K562 (cell line): ENCODE results near the gene PLP2. TPM values are rescaled to one million over a fixed set of nuclear protein-coding genes. Genes with fewer than 3 reads are reported as not detected.

ENCODE experiments used
- ATAC-seq: fragments of 200-7000 bp; cut with Tn5 transposase; 3 replicates; pipeline ENCODE4 v1.9.1; 2020; ENCODE audit warnings: moderate library complexity
- Bru-seq: library from RNA; stranded (reverse); fragments of 400-500 nt; gene quantifications from one replicate; lab custom pipeline; 2021; lab: Mats Ljungman, UMichigan
- BruChase-seq, 2 experiments: library from RNA; stranded (reverse); fragments of 400-500 nt; gene quantifications; one replicate each; lab custom pipeline; 2021; lab: Mats Ljungman, UMichigan
- BruUV-seq: library from RNA; stranded (reverse); fragments of 400-500 nt; replicated peaks from 2 replicates; lab custom pipeline; 2021; lab: Mats Ljungman, UMichigan
- CTCF ChIA-PET: fragments of 300-600 bp; formaldehyde crosslinking; extraction: SDS; loops from one replicate; lab custom pipeline; 2021; ENCODE audit warnings: low intra/inter-chr PET ratio; lab: Yijun Ruan, JAX
- POLR2A ChIA-PET: fragments of 300-600, 350-650 bp; sonication (Branson Sonifier 250); formaldehyde crosslinking; extraction: SDS; loops from one replicate; lab custom pipeline; 2021; ENCODE audit warnings: antibody characterized with exemption, inconsistent platforms; lab: Yijun Ruan, JAX
- DNase-seq, 4 experiments: peaks; one replicate each; pipeline versions ENCODE4 v3.0.0 to v3.0.0-alpha.2; 2011 to 2018; ENCODE audit warnings: low spot score in 3 of 4, mixed read lengths in 3 of 4; ENCODE audit errors: extremely low read depth in 1 of 4
- FAIRE-seq: peaks from 2 replicates; lab custom pipeline; 2011; peaks lifted over from hg19 to GRCh38; lab: Jason Lieb, UNC
- H2AFZ ChIP-seq: 2 replicates; pipeline ENCODE4 v1.6.0; 2011; ENCODE audit warnings: low read depth, low read length, control low read depth, inconsistent platforms
- H3K27ac ChIP-seq: fragments of 200-600 bp; 3 replicates; pipeline ENCODE4 v1.8.0; 2011; ENCODE audit warnings: low read depth, mild to moderate bottlenecking, control low read depth, inconsistent platforms, low read length, moderate library complexity, mixed read lengths; ENCODE audit errors: extremely low read depth
- H3K27me3 ChIP-seq, 2 experiments: fragments of 300-600 bp in 1 of 2; 2 replicates in 1 of 2; 3 replicates in 1 of 2; pipeline versions ENCODE4 v1.6.0 to v1.8.0; 2011; ENCODE audit warnings: inconsistent platforms in 2 of 2, low read length in 2 of 2, mild to moderate bottlenecking in 1 of 2, mixed read lengths in 1 of 2, moderate library complexity in 1 of 2; ENCODE audit not compliant: control insufficient read depth in 2 of 2, insufficient read depth in 2 of 2
- H3K36me3 ChIP-seq: fragments of 300-600 bp; 3 replicates; pipeline ENCODE4 v1.8.0; 2011; ENCODE audit warnings: mild to moderate bottlenecking, low read length, inconsistent platforms; ENCODE audit not compliant: control insufficient read depth, insufficient read depth
- H3K4me1 ChIP-seq, 2 experiments: fragments of 200-600 bp in 1 of 2; replicated peaks in 1 of 2; 2 replicates in 1 of 2; 3 replicates in 1 of 2; pipeline versions ENCODE4 v1.5.1 to v1.8.0; 2011; ENCODE audit warnings: inconsistent platforms in 2 of 2, low read length in 2 of 2, mild to moderate bottlenecking in 1 of 2, mixed read lengths in 1 of 2, moderate library complexity in 1 of 2; ENCODE audit not compliant: control insufficient read depth in 2 of 2, insufficient read depth in 2 of 2
- H3K4me2 ChIP-seq: 2 replicates; pipeline ENCODE4 v1.6.1; 2011; ENCODE audit warnings: low read length, control low read depth, inconsistent platforms, mixed read lengths; ENCODE audit not compliant: insufficient read depth
- H3K4me3 ChIP-seq: fragments of 200-600 bp; sonication (generic), shearing (Covaris generic); 2 replicates; pipeline ENCODE4 v1.5.1; 2016; ENCODE audit warnings: control low read depth, inconsistent platforms
- H3K79me2 ChIP-seq: fragments of 200-600 bp; 3 replicates; pipeline ENCODE4 v1.8.0; 2011; ENCODE audit warnings: low read length, inconsistent platforms; ENCODE audit not compliant: control insufficient read depth, insufficient read depth
- H3K9ac ChIP-seq, 2 experiments: 2 replicates each; pipeline versions ENCODE4 v1.6.0 to v1.6.1; 2011; ENCODE audit warnings: low read depth in 2 of 2, low read length in 2 of 2, control low read depth in 1 of 2, inconsistent platforms in 1 of 2, mild to moderate bottlenecking in 1 of 2, mixed read lengths in 1 of 2; ENCODE audit not compliant: insufficient read depth in 1 of 2
- H3K9me1 ChIP-seq: one replicate; pipeline ENCODE4 v1.6.0; 2011; ENCODE audit warnings: inconsistent platforms, mild to moderate bottlenecking, low read length, moderate library complexity; ENCODE audit not compliant: control insufficient read depth, insufficient read depth
- H3K9me3 ChIP-seq: replicated peaks from 2 replicates; pipeline ENCODE4 v1.5.1; 2011; ENCODE audit warnings: low read depth, low read length, inconsistent platforms; ENCODE audit not compliant: control insufficient read depth, insufficient read depth
- H4K20me1 ChIP-seq: replicated peaks from 2 replicates; pipeline ENCODE4 v1.6.1; 2011; ENCODE audit warnings: low read length, inconsistent platforms, mixed read lengths; ENCODE audit not compliant: control insufficient read depth, insufficient read depth
- CBFA2T3 ChIP-seq: fragments of 450-650 bp; IDR thresholded peaks from 2 replicates; pipeline ENCODE4 v1.6.1; 2017
- MYBL2 ChIP-seq, 2 experiments: fragments of 450-650 bp in 1 of 2; sonication (generic) in 1 of 2; formaldehyde crosslinking in 1 of 2; IDR thresholded peaks; 2 replicates each; pipeline versions ENCODE4 v1.6.1 to v1.8.1; 2017 to 2022; ENCODE audit warnings: borderline replicate concordance in 1 of 2, inconsistent platforms in 1 of 2, low read depth in 1 of 2, mild to moderate bottlenecking in 1 of 2, missing genetic modification reagents in 1 of 2, moderate library complexity in 1 of 2
- NEUROD1 ChIP-seq: fragments of 150-350 bp; IDR thresholded peaks from 2 replicates; pipeline ENCODE4 v1.6.1; 2014; ENCODE audit warnings: borderline replicate concordance, low read length, low read depth; ENCODE audit not compliant: partially characterized antibody
- NRF1 ChIP-seq, 2 experiments: fragments of 450-650 bp; IDR thresholded peaks in 1 of 2; conservative IDR thresholded peaks in 1 of 2; 2 replicates each; pipeline ENCODE4 v1.6.1; 2014; ENCODE audit warnings: mild to moderate bottlenecking in 2 of 2
- POLR2H ChIP-seq: IDR thresholded peaks from 2 replicates; pipeline ENCODE4 v1.6.1; 2016; ENCODE audit warnings: missing genetic modification characterization, low read depth, mild to moderate bottlenecking, control low read depth, missing compliant biosample characterization, moderate library complexity
- SAP30 ChIP-seq: fragments of 200-600 bp; sonication (generic); IDR thresholded peaks from 2 replicates; pipeline ENCODE4 v1.6.1; 2012; ENCODE audit warnings: borderline replicate concordance, low read depth, mild to moderate bottlenecking, moderate library complexity, low read length, control low read depth, inconsistent platforms; ENCODE audit not compliant: insufficient read depth, poor library complexity, severe bottlenecking
- ZNF431 ChIP-seq: sonication (generic); formaldehyde crosslinking; IDR thresholded peaks from 2 replicates; pipeline ENCODE4 v1.8.0; 2022; ENCODE audit warnings: mild to moderate bottlenecking, missing genetic modification reagents
- ZNF507 ChIP-seq: conservative IDR thresholded peaks from 2 replicates; pipeline ENCODE4 v1.6.1; 2017; ENCODE audit warnings: missing genetic modification characterization, missing compliant biosample characterization
- WGBS: fragments of 100-300 bp; shearing (Covaris generic); methylation state at CpG from one replicate; pipeline ENCODE4 v1.1.6; 2016; ENCODE audit warnings: low coverage, mixed read lengths; ENCODE audit not compliant: insufficient coverage; ENCODE audit errors: missing lambda C conversion rate; 5-methylcytosine and 5-hydroxymethylcytosine counted together
- in situ Hi-C: fragments of 300-500 bp; cut with MboI; formaldehyde crosslinking; loops from 4 replicates; pipeline ENCODE4 v1.15.0; 2018; ENCODE audit warnings: inconsistent platforms, mixed read lengths
- intact Hi-C: fragments of 100-400 bp; cut with micrococcal nuclease; formaldehyde crosslinking; loops from 2 replicates; pipeline ENCODE4 v1.14.2; 2022
- long read RNA-seq, 3 experiments: library from polyadenylated mRNA in 2 of 3; library from RNA in 1 of 3; unstranded in 2 of 3; stranded (forward) in 1 of 3; transcript quantifications; one replicate each; pipeline ENCODE4 v2.0.0, GENCODE V29; 2019 to 2022
- polyA minus RNA-seq, 3 experiments: library from RNA; depleted of rRNA, polyadenylated mRNA; stranded (reverse); fragments of >200 nt; gene quantifications; 2 replicates each; pipeline ENCODE4 v1.2.3, GENCODE V29; 2011
- polyA plus RNA-seq, 8 experiments: library from polyadenylated mRNA; depleted of rRNA in 4 of 8; stranded (reverse) in 5 of 8; unstranded in 3 of 8; fragments of >200 nt; fragmentation: Nextera tagmentation in 2 of 8; fragmentation: Illumina TruSeq in 1 of 8; extraction: Ambion mirVana in 2 of 8; extraction: Trizol in 1 of 8; gene quantifications; 2 replicates each; pipeline versions ENCODE4 v1.2.1 to v1.2.3, GENCODE V29; 2011 to 2014; ENCODE audit warnings: inconsistent platforms in 1 of 8, missing spikeins in 1 of 8
- total RNA-seq, 7 experiments: library from RNA; depleted of rRNA in 6 of 7; stranded (reverse); fragments of >200 nt in 6 of 7; fragmentation: Illumina TruSeq in 2 of 7; extraction: Trizol in 2 of 7; gene quantifications; 2 replicates each; pipeline versions ENCODE4 v1.2.1 to v1.2.3, GENCODE V29; 2011 to 2021; ENCODE audit warnings: low replicate concordance in 1 of 7
- TF ChIP-seq, protein P1 (sequence below): sonication (generic); formaldehyde crosslinking; IDR thresholded peaks from 2 replicates; pipeline ENCODE4 v1.8.0; 2023; ENCODE audit warnings: mild to moderate bottlenecking, missing genetic modification reagents
- TF ChIP-seq, protein P2 (sequence below): sonication (generic); formaldehyde crosslinking; IDR thresholded peaks from 2 replicates; pipeline ENCODE4 v1.9.0; 2022; ENCODE audit warnings: mild to moderate bottlenecking, missing genetic modification reagents

Gene PLP2, protein sequence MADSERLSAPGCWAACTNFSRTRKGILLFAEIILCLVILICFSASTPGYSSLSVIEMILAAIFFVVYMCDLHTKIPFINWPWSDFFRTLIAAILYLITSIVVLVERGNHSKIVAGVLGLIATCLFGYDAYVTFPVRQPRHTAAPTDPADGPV
- total RNA-seq (2011; cell fraction: chromatin; rRNA removed; ENCODE audit: low replicate concordance), result 74.1 and 122 TPM in 2 replicates
- total RNA-seq (2011; cell fraction: nucleolus; rRNA removed), result 138 and 180 TPM in 2 replicates
- total RNA-seq (2011; cell fraction: nucleoplasm; rRNA removed), result 178 and 233 TPM in 2 replicates
- total RNA-seq (2014; rRNA removed), result 34.7 and 55.2 TPM in 2 replicates
- 65.1 and 67.8 TPM in 2 replicates for total RNA-seq (2014; rRNA removed; fragmentation: Illumina TruSeq; extraction: Trizol)
- 70.4 and 73.0 TPM in 2 replicates for total RNA-seq (2015; rRNA removed; fragmentation: Illumina TruSeq; extraction: Trizol)
- 106 and 112 TPM in 2 replicates for total RNA-seq (2021)
- 169 and 175 TPM in 2 replicates for polyA plus RNA-seq (2011; rRNA removed)
- polyA plus RNA-seq (2011; cell fraction: cytosol; rRNA removed), result 367 and 379 TPM in 2 replicates
- 76.0 and 82.2 TPM in 2 replicates for polyA plus RNA-seq (2011; cell fraction: nucleus; rRNA removed)
- polyA plus RNA-seq (2012), result 170 and 356 TPM in 2 replicates
- polyA plus RNA-seq (2014; fragmentation: Illumina TruSeq; extraction: Trizol), result 199 and 236 TPM in 2 replicates
- polyA plus RNA-seq (2014; fragmentation: Nextera tagmentation; extraction: Ambion mirVana), result 100 to 1,000 TPM; 117 to 208 TPM
- 63.0 and 96.3 TPM in 2 replicates for polyA plus RNA-seq (2014; rRNA removed)
- polyA minus RNA-seq (2011; rRNA and poly(A)+ RNA removed), result 88.3 and 104 TPM in 2 replicates
- polyA minus RNA-seq (2011; cell fraction: cytosol; rRNA and poly(A)+ RNA removed), result 55.9 and 80.5 TPM in 2 replicates
- 8.6 and 18.3 TPM in 2 replicates for polyA minus RNA-seq (2011; cell fraction: nucleus; rRNA and poly(A)+ RNA removed)
- percentile 88 among the genes with signal in this experiment for Bru-seq, nascent RNA
- percentile 85 among the genes with signal in this experiment for BruChase-seq, experiment 1, labeled RNA remaining after a 2-hour chase
- percentile 86 among the genes with signal in this experiment for BruChase-seq, experiment 2, labeled RNA remaining after a 6-hour chase
- long read RNA-seq, experiment 1, transcript PLP2-202 (5 exons, 1,079 nt), result major isoform, 32 of 209 reads
- long read RNA-seq, experiment 1, partial matches to known transcripts, result 176 of 209 reads
- long read RNA-seq, experiment 1, other reads (novel, unspliced or antisense), result 1 of 209 reads
- long read RNA-seq, experiment 2, transcript PLP2-202 (5 exons, 1,079 nt), result major isoform, 229 of 250 reads
- long read RNA-seq, experiment 2, partial matches to known transcripts, result 7 of 250 reads
- long read RNA-seq, experiment 2, other reads (novel, unspliced or antisense), result 14 of 250 reads
- long read RNA-seq, experiment 3, transcript PLP2-202 (5 exons, 1,079 nt), result major isoform, 48 of 56 reads
- long read RNA-seq, experiment 3, partial matches to known transcripts, result 7 of 56 reads
- long read RNA-seq, experiment 3, other reads (novel, unspliced or antisense), result 1 of 56 reads

DNA sequence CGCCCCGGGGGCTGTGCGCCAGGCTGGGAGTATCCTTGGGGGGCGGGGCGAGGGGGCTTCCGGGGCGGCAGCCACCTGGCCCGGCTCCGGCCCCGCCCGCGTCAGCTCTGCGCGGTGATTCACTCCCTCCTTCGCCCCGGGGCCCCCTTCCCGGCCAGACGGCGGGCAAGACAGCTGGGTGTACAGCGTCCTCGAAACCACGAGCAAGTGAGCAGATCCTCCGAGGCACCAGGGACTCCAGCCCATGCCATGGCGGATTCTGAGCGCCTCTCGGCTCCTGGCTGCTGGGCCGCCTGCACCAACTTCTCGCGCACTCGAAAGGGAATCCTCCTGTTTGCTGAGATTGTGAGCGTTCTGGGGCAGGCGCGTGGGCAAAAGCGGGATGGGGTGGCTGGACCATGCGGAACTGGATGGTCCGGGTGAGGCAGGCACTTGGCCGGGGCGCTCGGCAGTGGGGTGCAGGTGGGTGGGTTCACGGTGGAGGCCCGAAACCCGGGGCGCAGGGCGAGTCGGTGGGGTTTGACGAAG lies at the start of gene PLP2:
TSS of gene PLP2 (plus strand) at position 147 of the 528 bp plus-strand sequence. CDS start at position 250, 103 bp downstream.
- Histone ChIP-seq H2AFZ (no peak within 1 kb of the TSS; the same call in 1 of the 2 replicates), H3K4me3 (peak within 1 kb of the TSS; percentile 57), H3K9ac (peak within 1 kb of the TSS; percentile 67 to 91), H3K36me3 (peaks cover 39% of the 10 kb centered on the region; the same call in 2 of the 3 replicates), H3K27ac (peak within 1 kb of the TSS; percentile 76), H3K27me3 (no peaks in the 10 kb centered on the region), H4K20me1 (no peaks in the 10 kb centered on the region), H3K9me1 (no peaks in the 10 kb centered on the region), H3K4me2 (peak within 1 kb of the TSS; percentile 91), H3K9me3 (no peaks in the 10 kb centered on the region), H3K79me2 (peaks cover 34% of the 10 kb centered on the region), H3K4me1 (peaks cover 46 to 56% of the 10 kb centered on the region in 2 experiments)
- DNase-seq (peak; percentile 49 to 64 (median 52)), ATAC-seq (peak; percentile 38), FAIRE-seq (no peak)
- ChIA-PET CTCF (no interaction called here), POLR2A (interaction anchor here (0.6 to 1.7 kb wide), 6 partner anchors 13 to 101 kb away, joined by 3 to 5 read pairs (median 3); no protein-coding TSS in a partner anchor)
- 41% methylated on average over 8 of the region's 46 CpGs for WGBS
- intact Hi-C loops, result loop anchor here (10.0 kb wide), 2 partner anchors 217 to 367 kb away; partner anchors contain the start of genes HDAC6 and OTUD5
- in situ Hi-C loops, result no loop called here
- BruUV-seq, result TSS peak; percentile 63
- TF ChIP-seq CBFA2T3 (no peak), NEUROD1 (no peak), SAP30 (no peak), NRF1 (conservative IDR thresholded peaks at IDR 0.05 in 1 of 2, IDR thresholded peaks at IDR 0.05 in 1 of 2) (peak; percentile 3 to 45; a peak in 3 of 4 replicates), ZNF431 (CRISPR knock-in tag) (no peak), ZNF507 (tag) (no peak), MYBL2 (IDR thresholded peaks at IDR 0.05; ENCODE audit: low read depth) (no peak), MYBL2 (CRISPR knock-in tag; IDR thresholded peaks at IDR 0.05; ENCODE audit: borderline replicate concordance) (no peak), POLR2H (no peak)
- TF ChIP-seq, protein P1, sequence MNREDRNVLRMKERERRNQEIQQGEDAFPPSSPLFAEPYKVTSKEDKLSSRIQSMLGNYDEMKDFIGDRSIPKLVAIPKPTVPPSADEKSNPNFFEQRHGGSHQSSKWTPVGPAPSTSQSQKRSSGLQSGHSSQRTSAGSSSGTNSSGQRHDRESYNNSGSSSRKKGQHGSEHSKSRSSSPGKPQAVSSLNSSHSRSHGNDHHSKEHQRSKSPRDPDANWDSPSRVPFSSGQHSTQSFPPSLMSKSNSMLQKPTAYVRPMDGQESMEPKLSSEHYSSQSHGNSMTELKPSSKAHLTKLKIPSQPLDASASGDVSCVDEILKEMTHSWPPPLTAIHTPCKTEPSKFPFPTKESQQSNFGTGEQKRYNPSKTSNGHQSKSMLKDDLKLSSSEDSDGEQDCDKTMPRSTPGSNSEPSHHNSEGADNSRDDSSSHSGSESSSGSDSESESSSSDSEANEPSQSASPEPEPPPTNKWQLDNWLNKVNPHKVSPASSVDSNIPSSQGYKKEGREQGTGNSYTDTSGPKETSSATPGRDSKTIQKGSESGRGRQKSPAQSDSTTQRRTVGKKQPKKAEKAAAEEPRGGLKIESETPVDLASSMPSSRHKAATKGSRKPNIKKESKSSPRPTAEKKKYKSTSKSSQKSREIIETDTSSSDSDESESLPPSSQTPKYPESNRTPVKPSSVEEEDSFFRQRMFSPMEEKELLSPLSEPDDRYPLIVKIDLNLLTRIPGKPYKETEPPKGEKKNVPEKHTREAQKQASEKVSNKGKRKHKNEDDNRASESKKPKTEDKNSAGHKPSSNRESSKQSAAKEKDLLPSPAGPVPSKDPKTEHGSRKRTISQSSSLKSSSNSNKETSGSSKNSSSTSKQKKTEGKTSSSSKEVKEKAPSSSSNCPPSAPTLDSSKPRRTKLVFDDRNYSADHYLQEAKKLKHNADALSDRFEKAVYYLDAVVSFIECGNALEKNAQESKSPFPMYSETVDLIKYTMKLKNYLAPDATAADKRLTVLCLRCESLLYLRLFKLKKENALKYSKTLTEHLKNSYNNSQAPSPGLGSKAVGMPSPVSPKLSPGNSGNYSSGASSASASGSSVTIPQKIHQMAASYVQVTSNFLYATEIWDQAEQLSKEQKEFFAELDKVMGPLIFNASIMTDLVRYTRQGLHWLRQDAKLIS, result no peak
- TF ChIP-seq, protein P2, sequence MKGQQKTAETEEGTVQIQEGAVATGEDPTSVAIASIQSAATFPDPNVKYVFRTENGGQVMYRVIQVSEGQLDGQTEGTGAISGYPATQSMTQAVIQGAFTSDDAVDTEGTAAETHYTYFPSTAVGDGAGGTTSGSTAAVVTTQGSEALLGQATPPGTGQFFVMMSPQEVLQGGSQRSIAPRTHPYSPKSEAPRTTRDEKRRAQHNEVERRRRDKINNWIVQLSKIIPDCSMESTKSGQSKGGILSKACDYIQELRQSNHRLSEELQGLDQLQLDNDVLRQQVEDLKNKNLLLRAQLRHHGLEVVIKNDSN (CRISPR knock-in tag), result no peak
